Suprapubic skin (tissue), 4 donors: ENCODE results near the gene KIAA0408.

Experiments
- CTCF ChIP-seq, 2 donors: fragments of 200-600 bp in 1 of 2; fragments of 450-650 bp in 1 of 2; sonication (generic) in 1 of 2; IDR thresholded peaks; one replicate each; pipeline ENCODE4 v1.5.1; 2016 to 2019; ENCODE audit warnings: antibody characterized with exemption in 2 of 2, mild to moderate bottlenecking in 1 of 2, moderate library complexity in 1 of 2
- EP300 ChIP-seq: sonication (generic); formaldehyde crosslinking; IDR thresholded peaks from one replicate; pipeline ENCODE4 v1.6.1; 2017; ENCODE audit warnings: antibody characterized with exemption
- POLR2A ChIP-seq, 2 donors: fragments of 450-650 bp; IDR thresholded peaks; one replicate each; pipeline ENCODE4 v1.6.1; 2017; ENCODE audit warnings: antibody characterized with exemption in 2 of 2, mild to moderate bottlenecking in 2 of 2, moderate library complexity in 2 of 2
- POLR2AphosphoS5 ChIP-seq, 3 donors: sonication (generic); formaldehyde crosslinking; IDR thresholded peaks; one replicate each; pipeline ENCODE4 v1.6.1; 2017; ENCODE audit warnings: antibody characterized with exemption in 3 of 3

GRCh38 chr6:127468936-127469335 lies 9.7 kb upstream of the KIAA0408 start:
- no peak for TF ChIP-seq CTCF (IDR thresholded peaks at IDR 0.05)
- TF ChIP-seq EP300 = no peak
- no peak for TF ChIP-seq POLR2AphosphoS5 (IDR thresholded peaks at IDR 0.05)
- no peak for TF ChIP-seq POLR2A (IDR thresholded peaks at IDR 0.05)
